Lung (tissue), 12 donors: ENCODE data around the gene MFAP5. TPM values are rescaled to one million over a fixed set of nuclear protein-coding genes. Genes with fewer than 3 reads are reported as not detected.

Source experiments
- ATAC-seq: fragments of 200-7000 bp; cut with Tn5 transposase; one replicate; pipeline ENCODE4 v1.9.1; 2020; ENCODE audit warnings: moderate number of reproducible peaks; ENCODE audit not compliant: insufficient read depth, low FRiP score
- DNase-seq, 3 donors: peaks; one replicate each; pipeline ENCODE4 v3.0.0-alpha.2; 2013 to 2017
- H3K27ac ChIP-seq, 2 donors: one replicate each; pipeline ENCODE4 v1.5.1; 2013; ENCODE audit warnings: mild to moderate bottlenecking in 2 of 2, moderate library complexity in 2 of 2, control low read depth in 1 of 2, inconsistent platforms in 1 of 2, low read depth in 1 of 2, low read length in 1 of 2
- H3K27me3 ChIP-seq, 3 donors: one replicate each; pipeline ENCODE4 v1.5.1; 2013; ENCODE audit warnings: low read length in 2 of 3; ENCODE audit not compliant: control insufficient read depth in 3 of 3, insufficient read depth in 3 of 3
- H3K36me3 ChIP-seq, 4 donors: one replicate each; pipeline ENCODE4 v1.5.1; 2013; ENCODE audit warnings: low read length in 4 of 4, mild to moderate bottlenecking in 1 of 4, moderate library complexity in 1 of 4; ENCODE audit not compliant: control insufficient read depth in 4 of 4, insufficient read depth in 4 of 4
- H3K4me1 ChIP-seq, 5 donors: one replicate each; pipeline ENCODE4 v1.5.1; 2013; ENCODE audit warnings: low read length in 5 of 5, mild to moderate bottlenecking in 2 of 5, moderate library complexity in 1 of 5; ENCODE audit not compliant: control insufficient read depth in 5 of 5, insufficient read depth in 5 of 5
- H3K4me3 ChIP-seq: one replicate; pipeline ENCODE4 v1.5.1; 2013; ENCODE audit warnings: mild to moderate bottlenecking, control low read depth, moderate library complexity
- H3K9ac ChIP-seq, 2 donors: one replicate each; pipeline ENCODE4 v1.5.1; 2013; ENCODE audit warnings: low read length in 2 of 2, control low read depth in 1 of 2; ENCODE audit not compliant: insufficient read depth in 1 of 2
- H3K9me3 ChIP-seq, 4 donors: one replicate each; pipeline ENCODE4 v1.5.1; 2013; ENCODE audit warnings: low read length in 3 of 4, mild to moderate bottlenecking in 1 of 4, moderate library complexity in 1 of 4; ENCODE audit not compliant: control insufficient read depth in 4 of 4, insufficient read depth in 3 of 4
- WGBS, 2 donors: extraction: QIAGEN DNeasy Blood & Tissue Kit; methylation state at CpG; one replicate each; pipeline ENCODE4 v1.1.7; 2013; 5-methylcytosine and 5-hydroxymethylcytosine counted together
- polyA plus RNA-seq, 2 donors: library from polyadenylated mRNA; stranded (reverse); fragments of 200-250 nt; gene quantifications; one replicate each; pipeline ENCODE4 v1.2.1, GENCODE V29; 2013
- total RNA-seq, 2 donors: library from RNA; depleted of rRNA in 1 of 2; stranded (reverse); fragments of >200 nt in 1 of 2; gene quantifications; one replicate each; pipeline ENCODE4 v1.2.1, GENCODE V29; 2014 to 2021
- TF ChIP-seq, protein P1 (sequence below): IDR thresholded peaks from 2 replicates; pipeline ENCODE4 v1.5.1; 2012; ENCODE audit warnings: mild to moderate bottlenecking; ENCODE audit errors: control extremely low read depth, extremely low read depth
- donor health status: control.
- donor health status: control.
- donor health status: Bipolar disorder and iron deficiency.
- donor health status: healthy.
- donor health status: DM: yes; HTN: yes; CAD: no.

MFAP5 gene
- total and polyA plus RNA-seq, 4 donors: 1.6 to 10.0 (median 3.5) TPM

GRCh38 chr12:8675591-8676036, 13.0 kb upstream of the MFAP5 start:
- H3K9ac ChIP-seq: no peak overlapping the region

DNA sequence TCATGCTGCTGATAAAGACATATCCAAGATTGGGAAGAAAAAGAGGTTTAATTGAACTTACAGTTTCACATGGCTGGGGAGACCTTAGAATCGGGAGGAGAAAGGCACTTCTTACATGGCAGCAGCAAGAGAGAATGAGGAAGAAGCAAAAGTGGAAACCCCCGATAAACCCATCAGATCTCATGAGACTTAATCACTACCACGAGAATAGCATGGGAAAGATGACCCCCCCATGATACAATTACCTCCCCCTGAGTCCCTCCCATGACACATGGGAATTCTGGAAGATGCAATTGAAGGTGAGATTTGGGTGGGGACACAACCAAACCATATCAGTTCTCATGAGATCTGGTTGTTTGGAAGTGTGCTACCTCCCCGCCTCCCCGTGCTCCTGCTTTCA, 9.8 kb upstream of the MFAP5 start:
- TF ChIP-seq, protein P1, sequence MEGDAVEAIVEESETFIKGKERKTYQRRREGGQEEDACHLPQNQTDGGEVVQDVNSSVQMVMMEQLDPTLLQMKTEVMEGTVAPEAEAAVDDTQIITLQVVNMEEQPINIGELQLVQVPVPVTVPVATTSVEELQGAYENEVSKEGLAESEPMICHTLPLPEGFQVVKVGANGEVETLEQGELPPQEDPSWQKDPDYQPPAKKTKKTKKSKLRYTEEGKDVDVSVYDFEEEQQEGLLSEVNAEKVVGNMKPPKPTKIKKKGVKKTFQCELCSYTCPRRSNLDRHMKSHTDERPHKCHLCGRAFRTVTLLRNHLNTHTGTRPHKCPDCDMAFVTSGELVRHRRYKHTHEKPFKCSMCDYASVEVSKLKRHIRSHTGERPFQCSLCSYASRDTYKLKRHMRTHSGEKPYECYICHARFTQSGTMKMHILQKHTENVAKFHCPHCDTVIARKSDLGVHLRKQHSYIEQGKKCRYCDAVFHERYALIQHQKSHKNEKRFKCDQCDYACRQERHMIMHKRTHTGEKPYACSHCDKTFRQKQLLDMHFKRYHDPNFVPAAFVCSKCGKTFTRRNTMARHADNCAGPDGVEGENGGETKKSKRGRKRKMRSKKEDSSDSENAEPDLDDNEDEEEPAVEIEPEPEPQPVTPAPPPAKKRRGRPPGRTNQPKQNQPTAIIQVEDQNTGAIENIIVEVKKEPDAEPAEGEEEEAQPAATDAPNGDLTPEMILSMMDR: no peak
- no peak for ATAC-seq
- H3K9ac ChIP-seq: no peak overlapping the region
- DNase-seq: no peak
- no peaks in the 10 kb centered on the region for H3K36me3 ChIP-seq
- H3K4me3 ChIP-seq: no peak overlapping the region
- no peaks in the 10 kb centered on the region for H3K27me3 ChIP-seq
- no peak overlapping the region for H3K27ac ChIP-seq
- WGBS, 2 donors: 88 to 91% methylated on average over 5 of the region's 5 CpGs
- no peaks in the 10 kb centered on the region for H3K4me1 ChIP-seq
- no peaks in the 10 kb centered on the region for H3K9me3 ChIP-seq

More at GRCh38 chr12:8675591-8676036, 13.0 kb upstream of the MFAP5 start:
- H3K4me1 ChIP-seq: no peaks in the 10 kb centered on the region
- TF ChIP-seq, protein P1: no peak
- DNase-seq (no peak), ATAC-seq (no peak)
- no peak overlapping the region for H3K27ac ChIP-seq
- no peak overlapping the region for H3K4me3 ChIP-seq
- H3K9me3 ChIP-seq: no peaks in the 10 kb centered on the region
- no peaks in the 10 kb centered on the region for H3K27me3 ChIP-seq
- WGBS, 2 donors: 13 to 31% methylated on average over 3 of the region's 3 CpGs
- H3K36me3 ChIP-seq: no peaks in the 10 kb centered on the region

- ATAC-seq: no peak
- 64 to 74% methylated on average over 2 of the region's 2 CpGs for WGBS, 2 donors
- no peak overlapping the region for H3K27ac ChIP-seq
Observed at GRCh38 chr12:8668441-8668840, 5.8 kb upstream of the MFAP5 start.

More at GRCh38 chr12:8668441-8668840, 5.8 kb upstream of the MFAP5 start:
- TF ChIP-seq, protein P1: no peak
- Histone ChIP-seq H3K9me3 (no peaks in the 10 kb centered on the region), H3K9ac (no peak overlapping the region), H3K4me1 (no peaks in the 10 kb centered on the region), H3K27me3 (no peaks in the 10 kb centered on the region), H3K4me3 (no peak overlapping the region), H3K36me3 (no peaks in the 10 kb centered on the region)
- no peak for DNase-seq
